Epidermal melanocyte (primary cell): ENCODE results near the gene GATA1.
"Not testable (repeated sequence)": the region's sequence is repeated elsewhere in the genome, so short reads cannot be mapped to it uniquely, and the experiment has no call there.

Experiments used
- DNase-seq: peaks from one replicate; pipeline ENCODE4 v3.0.0; 2011; ENCODE audit warnings: low spot score; ENCODE audit not compliant: insufficient read length

Gene GATA1

DNA sequence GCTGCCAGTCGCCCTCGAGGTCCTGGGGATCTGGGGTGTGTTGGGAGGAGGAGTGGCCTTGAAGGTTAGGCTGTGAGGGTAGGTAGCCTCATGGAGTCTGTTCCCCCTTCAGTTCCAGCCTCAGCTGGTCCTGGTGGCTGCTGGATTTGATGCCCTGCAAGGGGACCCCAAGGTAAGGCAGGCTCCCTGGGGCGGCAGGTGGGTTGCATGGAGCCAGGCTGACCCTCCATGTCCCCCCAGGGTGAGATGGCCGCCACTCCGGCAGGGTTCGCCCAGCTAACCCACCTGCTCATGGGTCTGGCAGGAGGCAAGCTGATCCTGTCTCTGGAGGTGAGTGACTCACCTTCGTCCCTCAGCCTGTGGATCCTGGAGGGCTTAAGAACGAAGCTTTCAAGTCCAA, 28.3 kb downstream of the GATA1 start:
- DNase-seq: no peak

- no peak for DNase-seq
Measured at GRCh38 chrX:48815266-48815665, 28.9 kb downstream of the GATA1 start.

DNA sequence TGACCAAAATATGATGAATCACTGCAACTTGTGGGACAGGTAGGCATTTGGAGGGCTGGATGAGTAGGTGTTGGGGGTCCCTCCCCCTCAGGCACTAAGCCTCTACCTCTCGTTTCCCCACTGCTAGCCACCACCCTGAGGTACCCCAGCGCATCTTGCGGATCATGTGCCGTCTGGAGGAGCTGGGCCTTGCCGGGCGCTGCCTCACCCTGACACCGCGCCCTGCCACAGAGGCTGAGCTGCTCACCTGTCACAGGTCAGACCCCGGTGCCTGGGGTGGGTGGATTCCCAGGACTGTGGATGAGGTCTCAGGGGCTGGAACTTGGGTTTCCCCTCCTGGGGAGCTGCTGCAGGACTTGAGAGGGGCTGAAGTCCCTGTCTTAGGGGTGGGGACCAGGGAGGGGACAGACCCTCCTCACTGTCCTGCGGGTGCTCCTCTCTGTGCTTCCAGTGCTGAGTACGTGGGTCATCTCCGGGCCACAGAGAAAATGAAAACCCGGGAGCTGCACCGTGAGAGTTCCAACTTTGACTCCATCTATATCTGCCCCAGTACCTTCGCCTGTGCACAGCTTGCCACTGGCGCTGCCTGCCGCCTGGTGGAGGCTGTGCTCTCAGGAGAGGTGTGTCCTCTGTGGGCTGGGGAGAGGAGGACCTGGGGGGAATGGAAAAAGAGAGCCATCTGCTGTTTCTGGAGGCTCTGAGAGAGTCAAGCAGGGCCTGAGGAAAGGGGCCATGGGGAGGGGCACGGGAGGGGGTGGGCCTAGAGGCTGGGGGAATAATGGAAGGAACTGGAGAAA, 29.8 kb downstream of the GATA1 start:
- no peak for DNase-seq

DNA sequence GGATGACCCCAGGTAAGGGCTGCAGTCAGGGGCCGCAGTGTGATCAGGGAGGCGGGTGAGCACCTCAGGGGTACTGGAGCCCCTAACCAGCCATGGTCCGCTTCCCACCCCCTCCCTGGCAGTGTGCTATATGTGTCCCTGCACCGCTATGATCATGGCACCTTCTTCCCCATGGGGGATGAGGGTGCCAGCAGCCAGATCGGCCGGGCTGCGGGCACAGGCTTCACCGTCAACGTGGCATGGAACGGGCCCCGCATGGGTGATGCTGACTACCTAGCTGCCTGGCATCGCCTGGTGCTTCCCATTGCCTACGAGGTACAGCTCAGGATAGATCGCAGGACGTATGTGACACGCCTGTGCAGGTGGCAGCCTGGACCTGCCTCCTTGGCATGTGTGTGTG, 31.7 kb downstream of the GATA1 start:
- DNase-seq: no peak

GRCh38 chrX:48818866-48819265, 32.5 kb downstream of the GATA1 start:
- DNase-seq: no peak

GRCh38 chrX:48819394-48819793, 33.0 kb downstream of the GATA1 start:
- DNase-seq: not testable (repeated sequence)

DNA sequence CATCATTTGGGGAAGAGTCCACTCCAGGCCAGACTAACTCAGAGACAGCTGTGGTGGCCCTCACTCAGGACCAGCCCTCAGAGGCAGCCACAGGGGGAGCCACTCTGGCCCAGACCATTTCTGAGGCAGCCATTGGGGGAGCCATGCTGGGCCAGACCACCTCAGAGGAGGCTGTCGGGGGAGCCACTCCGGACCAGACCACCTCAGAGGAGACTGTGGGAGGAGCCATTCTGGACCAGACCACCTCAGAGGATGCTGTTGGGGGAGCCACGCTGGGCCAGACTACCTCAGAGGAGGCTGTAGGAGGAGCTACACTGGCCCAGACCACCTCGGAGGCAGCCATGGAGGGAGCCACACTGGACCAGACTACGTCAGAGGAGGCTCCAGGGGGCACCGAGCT, 36.7 kb downstream of the GATA1 start:
- DNase-seq: no peak

DNA sequence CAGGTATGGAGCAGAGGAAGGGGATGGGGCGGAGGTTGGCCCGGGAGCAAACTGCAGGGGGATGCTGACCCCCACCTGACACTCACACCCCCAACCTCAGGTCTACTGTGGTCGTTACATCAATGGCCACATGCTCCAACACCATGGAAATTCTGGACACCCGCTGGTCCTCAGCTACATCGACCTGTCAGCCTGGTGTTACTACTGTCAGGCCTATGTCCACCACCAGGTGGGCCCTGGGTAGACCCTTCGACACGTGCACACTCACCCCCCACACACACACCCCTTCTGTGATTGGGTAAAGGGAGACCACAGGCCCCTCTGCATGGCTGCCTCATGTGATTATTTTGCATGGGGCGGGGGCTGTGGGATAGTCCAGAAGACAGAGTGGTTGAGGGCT, 37.7 kb downstream of the GATA1 start:
- DNase-seq: no peak

GRCh38 chrX:48826135-48826875, 39.9 kb downstream of the GATA1 start, which contains the start of gene ERAS:
ERAS (plus strand) TSS chrX:48826513; CDS start chrX:48829124, 2,611 bp downstream.
- no peak for DNase-seq

DNA sequence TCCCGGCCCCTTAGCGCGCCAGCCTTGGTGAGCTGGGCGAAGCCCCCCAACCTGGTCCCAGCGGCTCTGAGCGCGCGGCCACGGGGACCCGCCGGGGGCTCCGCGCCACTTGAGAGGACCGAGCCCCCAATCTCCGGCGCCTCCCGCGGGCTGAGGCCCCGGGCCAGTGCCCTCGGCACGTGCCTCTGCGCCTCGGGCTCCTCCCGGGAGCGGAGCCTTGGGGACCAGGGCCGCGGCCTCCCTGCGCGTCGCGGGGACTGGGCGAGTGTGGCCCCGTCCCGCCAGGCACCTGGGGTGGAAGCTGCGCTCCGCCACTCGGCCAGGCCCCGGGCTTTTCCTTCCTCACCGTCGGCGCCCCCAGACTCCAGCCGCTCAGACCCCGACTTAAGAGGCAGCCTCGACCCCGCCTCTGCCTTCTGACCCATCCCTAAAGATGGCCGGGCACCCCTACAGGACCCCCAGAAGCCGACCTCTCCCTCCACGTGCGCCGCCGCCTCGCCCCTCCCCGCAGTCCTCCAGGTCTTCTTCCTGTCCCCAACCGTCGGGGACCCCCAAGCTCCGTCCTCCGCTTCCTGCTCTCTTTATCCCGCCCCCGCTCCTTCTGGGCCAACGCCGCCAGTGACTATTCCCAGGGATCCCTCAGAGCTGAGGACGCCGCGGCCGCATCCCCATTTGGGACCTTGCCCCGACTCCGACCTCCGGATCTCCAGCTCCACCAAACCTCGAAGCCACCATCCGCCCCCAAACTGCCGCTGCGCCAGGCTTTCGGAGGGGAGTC, 40.7 kb downstream of the GATA1 start:
- no peak for DNase-seq

DNA sequence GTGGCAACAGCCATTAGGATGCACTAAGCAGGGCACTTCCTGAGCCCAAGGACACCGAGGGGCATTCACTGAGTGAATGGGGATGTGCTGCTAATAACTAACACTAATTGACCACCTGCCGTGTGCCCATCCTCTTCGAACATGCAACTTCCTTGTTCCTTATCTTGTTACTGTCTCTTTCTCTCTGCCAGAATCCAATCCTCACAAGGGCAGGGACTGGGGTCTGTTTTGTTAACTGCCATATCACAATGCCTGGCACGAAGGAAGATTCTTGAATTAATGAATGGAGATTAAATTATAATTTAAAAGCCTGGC, 41.2 kb downstream of the GATA1 start:
- no peak for DNase-seq

GRCh38 chrX:48829016-48829735, 42.8 kb downstream of the GATA1 start:
- no peak for DNase-seq

- no peak for DNase-seq
Measured at GRCh38 chrX:48831136-48831908, 44.9 kb downstream of the GATA1 start.

DNA sequence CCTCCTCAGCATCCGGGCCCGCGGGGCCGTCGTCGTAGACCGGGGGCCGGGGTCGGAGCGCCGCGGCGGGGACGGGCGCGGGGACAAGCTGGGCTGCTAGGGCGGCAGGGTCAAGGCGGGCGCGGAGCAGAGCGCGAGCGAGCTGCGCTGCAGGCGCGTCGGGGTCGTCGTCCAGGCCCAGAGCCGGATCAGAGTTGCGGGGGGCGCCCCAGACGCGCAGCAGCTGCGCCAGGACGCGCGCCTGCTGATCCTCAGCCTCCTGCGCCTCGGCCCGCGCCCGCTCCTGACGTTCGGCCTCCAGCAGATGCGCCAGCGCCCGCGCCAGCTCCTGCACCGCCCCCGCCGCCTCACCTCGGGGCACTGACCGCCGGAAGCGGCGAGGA, 45.5 kb downstream of the GATA1 start:
- no peak for DNase-seq

- DNase-seq: no peak
Measured at GRCh38 chrX:48833542-48834138, 47.2 kb downstream of the GATA1 start.

DNA sequence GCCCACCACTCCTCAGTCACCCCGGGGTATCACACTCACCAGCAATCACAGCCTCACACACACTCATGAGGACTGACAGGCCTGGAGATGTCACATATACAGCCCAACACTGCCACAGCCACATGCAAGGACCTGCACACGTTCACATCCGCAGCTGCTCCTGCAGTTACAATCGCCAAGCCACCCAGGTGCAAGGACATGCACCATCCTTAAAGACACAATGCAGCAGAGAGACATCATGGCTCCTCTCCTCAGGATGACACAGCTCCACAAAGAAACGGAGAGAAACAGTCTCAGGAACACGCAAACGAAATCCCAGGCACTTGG, 48.0 kb downstream of the GATA1 start:
- no peak for DNase-seq

DNA sequence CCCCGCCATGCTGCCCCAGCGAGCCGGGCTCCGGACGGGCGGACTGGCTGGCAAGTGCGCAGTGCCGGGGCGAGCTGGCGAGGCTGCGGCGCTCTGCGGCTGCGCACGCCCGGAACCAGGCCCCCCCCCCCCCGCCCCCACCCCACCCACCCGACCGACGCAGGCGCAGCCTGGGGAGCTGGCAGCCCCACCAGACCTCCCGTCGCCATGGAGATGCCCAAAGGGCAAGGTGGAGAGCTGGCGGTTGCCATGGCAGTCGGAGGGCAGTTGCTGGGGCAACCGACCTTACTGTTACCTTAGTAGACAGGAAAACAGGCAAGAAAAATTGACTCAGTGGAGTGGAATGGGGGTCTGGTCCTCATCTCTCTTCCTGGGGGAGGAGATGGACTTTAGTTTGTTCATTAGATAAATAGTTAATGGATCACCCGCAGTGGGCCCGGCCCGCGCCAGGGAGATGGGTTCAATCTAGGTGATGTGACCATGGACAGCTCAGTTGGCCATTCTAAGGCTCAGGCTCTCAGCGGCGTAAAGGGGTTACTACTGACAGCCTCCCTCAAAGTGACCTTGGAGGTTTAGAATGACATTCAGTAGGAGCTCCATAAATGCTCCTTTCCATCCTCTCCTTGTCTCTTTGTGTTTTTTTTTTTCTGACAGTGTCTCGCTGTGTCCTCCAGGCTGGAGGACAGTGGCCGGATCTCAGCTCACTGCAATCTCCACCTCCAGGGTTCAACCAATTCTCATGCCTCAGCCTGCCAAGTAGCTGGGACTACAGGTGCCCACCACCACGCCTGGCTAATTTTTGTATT, 49.3 kb downstream of the GATA1 start, which contains the start of gene PCSK1N:
PCSK1N (minus strand) TSS at position 87 of the 806 bp plus-strand sequence; CDS start at position 9, 78 bp downstream.
- no peak for DNase-seq

GRCh38 chrX:48839686-48840085, 53.3 kb downstream of the GATA1 start:
- no peak for DNase-seq
